Mammary epithelial cell (primary cell): ENCODE measurements around the gene KPNB1.

ENCODE experiments used
- CTCF ChIP-seq, 2 donors: IDR thresholded peaks in 1 of 2; conservative IDR thresholded peaks in 1 of 2; 2 replicates each; pipeline ENCODE4 v1.5.1; 2011 to 2012; ENCODE audit warnings: inconsistent platforms in 2 of 2, low read length in 2 of 2, mild to moderate bottlenecking in 2 of 2, control low read depth in 1 of 2, low read depth in 1 of 2; ENCODE audit not compliant: insufficient read depth in 1 of 2; ENCODE audit errors: extremely low read depth in 1 of 2
- EZH2 ChIP-seq: IDR thresholded peaks from 2 replicates; pipeline ENCODE4 v1.6.1; 2012; ENCODE audit warnings: low read length, inconsistent platforms, borderline replicate concordance

GRCh38 chr17:47713980-47714700 lies 64.4 kb downstream of the KPNB1 start:
- TF ChIP-seq EZH2 (no peak), CTCF (conservative IDR thresholded peaks at IDR 0.05 in 1 of 2, IDR thresholded peaks at IDR 0.05 in 1 of 2; ENCODE audit: extremely low read depth in 1 of 2, insufficient read depth in 1 of 2, low read depth in 1 of 2, low read length in 2 of 2) (no peak)
